ENCODE measurements around the gene RPS2.

The RPS2 gene

DNA sequence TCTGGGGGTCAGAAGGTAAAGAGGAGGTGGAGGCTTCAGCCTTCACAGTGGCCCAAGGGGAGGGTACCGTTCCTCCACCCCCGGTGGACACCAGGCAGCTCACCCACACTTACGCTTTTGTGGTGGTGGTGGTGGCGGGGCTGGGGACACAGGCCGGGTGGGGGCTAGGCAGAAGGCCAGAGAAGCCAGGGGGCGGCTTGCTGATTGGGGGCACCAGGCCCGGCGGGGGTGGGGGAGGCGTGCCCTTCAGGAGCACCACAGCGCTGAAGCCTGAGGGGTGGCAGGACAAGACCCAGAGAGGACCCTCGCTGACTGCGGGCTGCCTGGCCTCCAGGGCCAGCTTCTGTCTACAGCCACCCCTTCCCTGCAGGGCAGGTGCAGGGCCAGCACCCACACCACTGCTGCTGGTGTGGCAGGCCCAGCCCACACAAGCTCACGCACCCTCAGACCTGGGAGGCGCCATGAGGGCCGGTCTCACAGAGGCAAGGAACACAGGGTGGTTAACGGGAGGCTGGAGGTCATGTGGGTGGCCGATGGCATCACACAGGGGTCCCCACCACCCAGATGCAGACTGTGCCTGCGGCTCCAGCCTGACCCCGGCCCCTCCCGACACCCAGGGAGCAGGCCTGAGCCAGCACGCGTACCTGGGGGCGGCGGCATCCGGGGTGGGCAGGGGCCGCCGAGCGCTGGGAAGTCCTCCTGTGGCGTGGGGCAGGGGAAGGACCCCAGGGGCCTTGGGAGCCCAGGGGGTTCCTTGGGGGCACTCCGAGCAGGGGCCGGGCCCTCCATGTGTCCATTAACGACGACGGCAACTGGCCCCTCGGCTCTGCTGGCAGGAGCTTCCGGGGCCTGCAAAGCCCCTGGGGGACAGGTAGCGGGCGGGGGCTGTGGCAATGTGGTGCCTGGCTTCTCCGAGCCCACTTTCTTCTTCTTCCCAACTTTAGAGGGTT lies 34.5 kb upstream of the RPS2 start:
- DNase-seq: no peak

DNA sequence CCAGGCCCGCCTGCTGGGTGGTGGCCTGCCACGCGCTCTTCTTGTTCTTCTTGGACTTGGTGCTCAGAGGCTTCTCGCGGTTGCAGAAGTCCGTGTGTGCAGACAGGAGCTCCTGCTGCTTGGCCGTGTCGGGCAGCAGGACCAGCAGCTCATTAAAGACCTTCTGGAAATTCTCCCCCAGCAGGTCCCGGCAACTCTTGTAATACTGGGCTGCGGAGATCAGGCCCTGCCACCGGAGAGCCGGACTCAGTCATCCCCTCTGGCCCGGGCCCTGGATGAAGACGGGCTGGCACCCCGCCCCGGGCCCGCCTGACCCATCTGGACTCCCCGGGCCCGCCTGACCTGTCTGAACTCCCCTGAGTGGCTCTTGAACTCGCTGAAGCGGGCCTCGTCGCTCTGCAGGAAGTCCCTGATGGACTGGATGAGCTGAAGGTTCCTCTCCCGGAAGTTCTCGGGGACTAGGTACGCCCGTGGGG lies 33.8 kb upstream of the RPS2 start:
- no peak for DNase-seq

DNA sequence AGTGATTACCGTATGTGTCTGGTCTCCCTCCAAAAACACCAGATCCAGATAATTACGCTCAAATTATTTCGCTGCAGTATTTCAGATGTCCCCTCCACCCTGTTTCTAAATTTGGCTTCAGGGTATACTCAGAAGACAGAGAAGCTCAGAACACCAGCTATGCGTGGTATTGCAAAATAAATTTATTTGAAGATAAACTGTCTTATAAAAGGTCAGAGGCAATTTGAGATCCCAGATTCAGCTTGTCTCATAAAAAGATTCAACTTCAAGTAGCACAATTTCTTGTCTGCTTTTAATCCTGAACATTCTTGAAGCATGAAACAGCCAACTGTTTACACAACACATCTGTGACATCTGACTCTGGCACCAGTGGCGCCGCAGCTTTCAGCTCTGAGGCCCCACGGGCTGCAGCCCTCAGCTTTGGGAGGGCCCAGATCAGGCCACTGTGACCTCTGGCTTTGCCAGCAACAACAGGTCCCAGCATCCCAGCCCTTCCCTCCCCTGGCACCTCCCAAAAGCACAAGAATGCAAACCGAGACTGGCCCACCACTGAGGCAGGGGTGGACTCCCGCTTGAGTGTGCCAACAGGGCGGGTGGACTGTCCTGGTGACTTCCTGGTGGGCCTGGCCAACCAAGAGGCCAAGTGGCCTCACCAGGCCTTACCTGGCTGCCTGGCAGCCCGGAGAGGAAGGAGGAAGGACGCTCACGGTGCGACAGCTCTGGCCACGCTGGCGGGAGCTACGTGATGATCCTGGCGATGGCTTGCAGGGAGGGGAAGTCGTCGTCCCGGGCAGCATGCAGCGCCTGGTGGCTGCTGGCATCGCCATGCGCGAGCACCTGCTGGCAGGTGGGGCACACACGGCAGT lies 33.1 kb upstream of the RPS2 start:
- DNase-seq: no peak

DNA sequence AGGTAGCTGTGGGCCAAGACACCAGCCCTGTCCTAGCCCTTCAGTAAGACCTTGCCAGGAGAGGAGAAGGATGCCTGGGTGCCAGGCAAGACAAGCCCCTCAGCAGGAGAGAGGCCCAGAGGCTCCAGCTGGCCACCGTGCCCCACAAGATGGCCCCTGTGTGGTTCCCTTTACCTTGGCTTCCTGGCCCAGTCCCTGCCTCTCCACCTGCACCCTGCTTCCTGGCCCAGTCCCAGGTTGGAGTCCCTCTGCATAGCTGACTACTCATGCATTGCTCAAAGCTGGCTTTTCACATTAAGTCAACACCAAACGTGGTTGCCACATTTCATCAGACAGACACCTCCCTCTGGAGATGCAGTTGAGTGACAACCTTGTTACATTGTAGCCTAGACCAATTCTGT lies 29.1 kb upstream of the RPS2 start:
- no peak for DNase-seq

DNA sequence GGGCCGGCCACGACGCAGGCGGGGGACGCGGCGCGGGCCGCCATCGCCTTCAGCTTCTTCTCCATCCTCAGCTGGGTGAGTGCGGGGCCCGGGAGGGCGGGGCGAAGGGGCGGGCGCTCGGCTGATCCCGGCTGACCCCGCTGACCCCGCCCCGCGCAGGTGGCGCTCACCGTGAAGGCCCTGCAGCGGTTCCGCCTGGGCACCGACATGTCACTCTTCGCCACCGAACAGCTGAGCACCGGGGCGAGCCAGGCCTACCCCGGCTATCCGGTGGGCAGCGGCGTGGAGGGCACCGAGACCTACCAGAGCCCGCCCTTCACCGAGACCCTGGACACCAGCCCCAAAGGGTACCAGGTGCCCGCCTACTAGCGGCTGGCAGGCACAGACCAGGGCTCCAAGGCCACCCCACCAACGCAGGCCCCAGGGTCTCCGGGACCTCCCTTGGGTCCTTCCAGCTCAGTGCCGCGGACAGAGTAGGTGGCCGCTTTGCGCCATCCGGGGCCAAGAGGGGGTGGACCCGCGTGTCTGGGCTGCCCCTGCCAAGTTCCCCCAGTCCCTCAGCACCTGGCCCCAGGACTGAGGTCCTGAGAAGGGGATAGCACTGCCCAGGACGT lies 28.2 kb upstream of the RPS2 start:
- DNase-seq: no peak

DNA sequence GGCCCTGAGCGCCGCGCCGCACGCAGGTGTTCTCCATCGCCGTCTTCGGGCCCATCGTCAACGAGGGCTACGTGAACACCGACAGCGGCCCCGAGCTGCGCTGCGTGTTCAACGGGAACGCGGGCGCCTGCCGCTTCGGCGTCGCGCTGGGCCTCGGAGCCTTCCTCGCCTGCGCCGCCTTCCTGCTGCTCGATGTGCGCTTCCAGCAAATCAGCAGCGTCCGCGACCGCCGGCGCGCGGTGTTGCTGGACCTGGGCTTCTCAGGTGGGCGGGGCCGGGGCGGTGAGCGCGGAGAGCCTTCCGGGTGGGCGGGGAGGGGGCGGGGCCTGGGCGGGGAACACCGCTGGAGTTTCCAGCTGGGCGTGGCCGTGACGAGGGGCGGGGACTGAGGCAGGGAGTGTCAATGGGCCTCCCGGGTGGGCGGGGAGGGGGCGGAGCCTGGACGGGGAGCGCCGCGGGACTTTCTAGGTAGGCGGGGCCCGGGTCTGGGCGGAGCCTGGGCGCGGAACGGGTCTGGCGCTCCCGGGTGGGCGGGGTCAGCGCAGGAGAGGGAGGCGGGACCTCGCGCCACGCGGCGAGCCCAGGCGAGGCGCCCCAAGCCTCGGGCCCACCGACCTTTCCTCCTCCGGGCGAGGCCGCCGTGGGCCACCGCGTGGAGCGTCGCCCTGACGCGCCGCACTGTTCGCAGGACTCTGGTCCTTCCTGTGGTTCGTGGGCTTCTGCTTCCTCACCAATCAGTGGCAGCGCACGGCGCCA lies 27.5 kb upstream of the RPS2 start:
- DNase-seq: peak; percentile 96

DNA sequence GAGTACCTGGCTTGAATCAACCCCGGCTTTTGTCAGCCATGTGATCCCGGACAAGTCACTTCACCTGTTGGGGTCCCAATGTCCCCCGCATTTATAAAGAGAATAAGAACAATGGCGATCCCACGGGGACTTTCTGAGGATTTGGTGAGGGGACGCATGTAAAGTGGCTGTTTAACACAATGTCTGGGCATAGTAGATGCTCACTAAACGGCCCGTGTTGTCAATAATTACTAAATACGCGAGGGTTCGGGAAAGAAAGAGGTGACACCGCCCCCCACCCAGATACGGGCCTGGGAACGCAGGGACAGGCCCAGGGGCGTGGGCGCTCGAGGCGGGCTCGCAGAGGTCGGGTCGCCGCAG lies 26.9 kb upstream of the RPS2 start:
- DNase-seq: no peak

DNA sequence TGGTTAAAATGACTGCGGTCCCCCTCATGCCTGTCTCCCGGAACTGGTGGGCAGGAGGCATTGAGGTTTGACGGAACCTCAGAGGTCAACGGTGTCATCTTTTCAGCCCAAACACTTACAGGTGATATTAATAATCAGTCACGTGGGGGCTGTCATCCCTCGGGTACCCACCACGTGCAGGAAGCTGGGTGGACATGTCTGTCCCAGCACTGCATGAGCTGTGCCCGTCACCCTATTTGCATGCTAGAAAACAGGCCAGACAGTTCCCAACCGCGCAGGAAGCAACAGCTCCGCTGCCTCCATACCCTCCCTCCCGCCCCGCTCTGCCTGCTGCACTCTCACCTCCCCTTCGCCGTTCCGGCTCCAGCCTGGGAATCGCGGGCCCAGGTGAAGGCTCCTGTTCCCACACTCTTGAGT lies 26.5 kb upstream of the RPS2 start:
- peak; percentile 29 for DNase-seq

DNA sequence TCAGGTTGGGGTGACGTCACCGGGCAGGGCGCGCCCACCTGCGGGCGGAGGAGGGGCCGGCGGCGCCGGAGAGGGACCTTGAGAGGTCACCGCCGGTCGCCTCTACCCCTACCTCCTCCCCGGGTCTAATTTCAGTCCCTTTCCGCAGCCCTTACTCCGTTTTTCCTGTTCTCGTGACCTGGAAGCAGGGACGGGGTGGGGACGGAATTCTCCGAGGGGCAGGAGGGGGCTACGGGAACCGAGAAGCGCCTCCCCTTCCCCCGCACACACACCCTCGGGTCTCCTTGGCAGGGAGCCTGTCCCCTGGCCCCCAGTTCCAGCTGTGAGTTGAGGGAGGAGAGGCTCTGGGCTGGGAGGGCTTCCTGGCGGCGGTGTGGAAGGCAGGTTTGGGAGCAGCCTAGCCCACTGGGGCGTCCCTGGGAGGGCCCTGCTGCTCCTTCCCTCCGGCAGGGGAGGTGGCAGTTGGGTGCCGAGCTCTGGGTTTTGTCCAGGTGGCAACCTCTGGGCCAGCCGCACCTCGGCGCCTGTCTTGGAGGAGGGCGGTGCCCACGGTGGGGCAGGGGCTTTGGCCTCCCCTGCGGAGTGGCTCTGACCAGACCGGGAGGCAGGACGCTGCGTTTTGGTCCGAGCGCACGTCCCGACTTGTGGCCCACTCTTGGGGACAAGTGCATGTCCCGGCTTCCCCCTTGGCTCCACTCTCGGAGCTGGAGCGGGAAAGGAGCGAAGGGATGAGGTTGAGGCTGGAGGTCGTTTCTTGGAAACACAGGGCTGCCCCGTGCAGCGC lies 25.9 kb upstream of the RPS2 start:
- no peak for DNase-seq

DNA sequence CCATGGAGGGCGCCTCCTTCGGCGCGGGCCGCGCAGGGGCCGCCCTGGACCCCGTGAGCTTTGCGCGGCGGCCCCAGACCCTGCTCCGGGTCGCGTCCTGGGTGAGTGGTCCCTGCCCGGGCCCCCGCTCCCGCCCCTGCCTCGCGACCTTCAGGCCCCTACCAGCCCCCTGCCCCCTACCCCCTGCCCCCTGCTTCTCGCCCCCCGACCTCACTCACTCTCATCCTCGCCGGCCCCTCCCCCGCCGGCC lies 25.4 kb upstream of the RPS2 start:
- no peak for DNase-seq

DNA sequence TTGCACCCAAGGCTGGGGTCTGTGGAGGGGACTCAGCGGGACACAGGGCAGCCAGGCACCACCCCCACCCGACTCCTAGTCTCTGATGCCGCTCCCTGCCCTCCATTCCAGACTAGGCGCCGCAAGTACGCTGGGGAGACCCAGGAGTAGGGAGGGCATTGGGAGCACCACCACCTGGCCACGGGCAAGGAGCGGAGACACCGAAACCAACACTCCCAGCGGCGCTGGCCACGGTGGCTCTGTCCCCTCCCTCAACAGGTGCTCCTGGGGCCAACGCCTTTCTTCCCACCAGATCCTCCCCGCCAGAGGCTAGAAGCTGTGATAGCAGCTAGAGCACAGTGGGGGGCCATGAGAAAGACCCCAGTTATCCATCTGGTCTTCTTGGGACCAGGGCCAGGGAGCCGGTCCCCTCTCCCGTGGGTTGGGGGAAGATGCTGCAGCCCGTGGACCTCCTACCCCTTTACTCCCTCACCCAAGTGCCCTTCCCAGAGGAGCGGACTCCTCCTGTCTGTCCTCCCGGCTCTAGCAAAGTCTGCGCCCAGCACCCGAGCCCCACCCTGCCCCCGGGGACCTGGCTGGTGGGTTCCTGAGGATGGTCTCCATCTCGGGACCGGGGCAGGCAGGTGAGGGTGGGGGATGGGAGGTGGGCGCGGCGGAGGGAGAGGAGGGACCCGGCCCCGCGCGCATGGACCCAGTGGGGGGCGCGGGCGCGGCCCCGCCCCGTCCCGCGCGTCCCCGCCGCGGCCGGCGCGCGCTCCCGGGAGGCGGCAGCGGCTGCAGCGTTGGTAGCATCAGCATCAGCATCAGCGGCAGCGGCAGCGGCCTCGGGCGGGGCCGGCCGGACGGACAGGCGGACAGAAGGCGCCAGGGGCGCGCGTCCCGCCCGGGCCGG lies 24.8 kb upstream of the RPS2 start, which contains the start of gene SYNGR3:
Gene SYNGR3, plus strand, starts transcription at position 762 of the 892 bp plus-strand sequence. CDS start 133 bp downstream, outside the sequence.
- no peak for DNase-seq

DNA sequence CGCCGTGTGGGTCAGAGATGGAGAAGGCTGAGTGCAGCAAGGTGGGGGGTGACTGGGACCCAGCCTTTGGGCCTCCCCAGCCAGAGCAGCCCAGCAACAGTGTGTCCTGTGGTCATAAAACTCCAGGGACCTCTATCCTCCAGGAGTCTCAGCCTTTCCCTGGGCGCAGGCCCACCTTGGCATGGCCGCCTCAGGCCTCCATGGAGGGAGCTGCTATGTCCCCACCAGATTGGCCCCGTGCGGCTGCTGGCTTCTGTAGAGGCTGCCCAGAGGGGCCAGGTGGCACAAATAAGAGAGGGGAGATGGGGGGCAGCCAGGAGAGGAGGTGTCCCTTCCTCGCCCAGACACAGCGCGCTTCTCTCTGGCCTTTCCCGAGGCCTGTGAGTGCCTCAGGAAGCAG lies 22.6 kb upstream of the RPS2 start:
- DNase-seq: no peak

DNA sequence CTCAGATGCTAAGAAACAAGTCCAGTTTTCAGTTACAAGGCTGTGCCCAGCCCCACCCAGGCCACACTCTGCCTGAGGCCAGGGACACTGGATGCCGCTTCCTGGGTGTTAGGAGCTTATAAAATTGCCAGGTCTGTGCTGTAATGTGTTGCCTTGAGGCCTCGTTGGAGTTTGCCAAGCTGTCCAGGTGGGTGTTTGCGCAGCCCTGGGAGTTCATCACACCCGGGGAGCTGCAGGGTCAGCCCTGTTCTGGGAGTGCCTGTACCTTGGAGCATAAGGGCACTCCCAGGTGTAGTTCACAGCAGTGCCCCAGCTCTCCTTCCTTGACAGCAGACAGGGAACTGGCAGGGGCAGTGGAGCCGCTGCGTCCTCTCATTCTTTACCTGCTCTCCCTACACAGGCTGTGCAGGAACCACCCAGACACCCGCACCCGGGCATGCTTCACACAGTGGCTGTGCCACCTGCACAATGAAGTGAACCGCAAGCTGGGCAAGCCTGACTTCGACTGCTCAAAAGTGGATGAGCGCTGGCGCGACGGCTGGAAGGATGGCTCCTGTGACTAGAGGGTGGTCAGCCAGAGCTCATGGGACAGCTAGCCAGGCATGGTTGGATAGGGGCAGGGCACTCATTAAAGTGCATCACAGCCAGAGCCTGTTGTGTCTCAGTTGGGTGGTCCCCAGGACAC lies 21.0 kb upstream of the RPS2 start:
- DNase-seq: no peak

DNA sequence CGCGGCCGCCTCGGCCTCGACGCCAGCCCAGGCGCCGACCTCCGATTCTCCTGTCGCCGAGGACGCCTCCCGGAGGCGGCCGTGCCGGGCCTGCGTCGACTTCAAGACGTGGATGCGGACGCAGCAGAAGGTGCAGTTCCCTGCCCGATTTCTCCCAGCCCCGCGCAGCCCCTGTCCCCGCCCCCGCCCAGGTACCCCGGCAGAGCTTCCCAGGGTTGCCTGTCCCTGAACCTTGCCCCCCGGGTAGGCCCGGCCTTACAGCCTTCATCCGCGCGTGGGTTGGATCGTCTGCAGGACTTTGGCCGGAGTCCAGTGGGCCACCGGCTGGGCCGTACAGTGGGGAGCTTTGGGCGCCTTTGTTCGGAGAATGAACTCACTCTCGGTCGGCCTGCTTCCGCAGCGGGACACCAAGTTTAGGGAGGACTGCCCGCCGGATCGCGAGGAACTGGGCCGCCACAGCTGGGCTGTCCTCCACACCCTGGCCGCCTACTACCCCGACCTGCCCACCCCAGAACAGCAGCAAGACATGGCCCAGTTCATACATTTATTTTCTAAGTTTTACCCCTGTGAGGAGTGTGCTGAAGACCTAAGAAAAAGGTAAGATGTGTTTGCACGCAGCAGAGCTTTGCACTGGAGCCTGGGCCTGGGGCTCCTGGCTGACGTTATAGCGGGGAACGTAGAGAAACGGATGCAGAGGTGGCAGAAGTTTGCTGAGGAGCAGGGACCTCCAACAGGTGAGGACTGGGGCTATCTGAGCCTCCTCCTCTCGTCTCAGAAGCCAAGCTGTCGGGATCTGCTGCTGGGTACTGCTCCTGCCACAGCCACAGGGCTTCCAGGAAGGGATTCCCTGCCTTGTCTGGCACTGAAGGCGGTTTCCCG lies 20.0 kb upstream of the RPS2 start:
- peak; percentile 49 for DNase-seq

DNA sequence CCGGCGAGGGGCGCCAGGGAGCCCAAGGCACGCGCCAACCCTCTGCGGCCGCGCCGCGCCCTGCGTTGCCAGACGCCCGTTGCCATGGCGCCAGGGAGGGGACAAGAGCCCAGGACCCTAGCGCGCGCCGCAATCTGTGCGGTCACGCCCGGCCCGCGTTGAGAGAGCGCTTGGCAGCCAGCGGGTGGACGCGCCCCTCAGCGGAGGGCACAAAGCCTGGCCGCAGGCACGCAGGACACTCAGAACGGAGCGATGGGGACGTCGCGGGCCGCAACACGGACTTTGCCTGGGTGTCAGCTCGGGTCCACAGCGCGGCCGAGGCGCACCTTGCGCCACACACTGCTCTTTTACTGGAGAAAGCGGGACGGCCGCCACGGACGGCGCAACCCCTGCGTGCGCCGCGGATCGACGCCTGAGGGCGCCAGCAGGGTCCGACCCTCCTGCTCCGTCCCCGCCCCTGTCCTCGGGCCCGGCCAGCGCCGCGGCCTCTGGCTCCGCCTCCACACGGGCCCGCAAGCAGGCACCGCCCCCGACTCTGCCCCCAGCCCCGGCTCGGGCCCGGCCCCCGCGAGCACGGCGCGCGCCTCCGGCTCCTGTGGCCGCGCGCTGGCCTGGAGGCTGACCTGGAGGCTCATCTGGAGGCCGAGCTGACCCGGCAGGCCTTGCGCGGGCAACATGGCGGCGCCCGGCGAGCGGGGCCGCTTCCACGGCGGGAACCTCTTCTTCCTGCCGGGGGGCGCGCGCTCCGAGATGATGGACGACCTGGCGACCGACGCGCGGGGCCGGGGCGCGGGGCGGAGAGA lies 19.1 kb upstream of the RPS2 start, which contains the start of gene GFER:
Gene GFER, plus strand, starts transcription at position 650 of the 803 bp plus-strand sequence. Its CDS starts 26 bp downstream, at position 676.
- peak; percentile 89 for DNase-seq

DNA sequence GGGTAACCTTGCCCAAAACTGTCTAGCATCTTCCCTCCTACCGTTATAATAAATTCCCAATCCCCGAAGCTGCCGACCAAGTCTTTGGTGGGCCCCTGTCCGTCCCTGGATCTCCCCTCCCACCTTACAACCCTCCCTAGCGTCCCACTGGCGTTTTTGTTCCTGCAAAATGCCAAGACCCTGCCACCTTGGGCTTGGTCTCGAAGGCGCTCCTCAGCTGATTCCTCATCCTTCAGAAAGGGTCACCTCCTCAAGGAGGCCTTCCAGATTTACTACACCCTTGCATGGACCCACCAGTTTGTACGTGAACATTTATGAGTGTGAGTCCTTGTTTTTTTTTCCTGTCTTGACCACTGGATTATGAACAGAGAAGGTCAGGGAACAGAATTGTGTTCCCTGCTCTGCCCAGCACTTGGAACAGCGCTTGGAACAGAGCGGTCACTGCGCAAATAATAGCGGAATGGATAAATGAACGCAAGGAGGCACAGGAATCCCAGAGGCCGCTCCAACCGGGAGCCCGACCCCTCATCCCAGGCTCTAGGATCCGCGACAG lies 18.4 kb upstream of the RPS2 start:
- no peak for DNase-seq

DNA sequence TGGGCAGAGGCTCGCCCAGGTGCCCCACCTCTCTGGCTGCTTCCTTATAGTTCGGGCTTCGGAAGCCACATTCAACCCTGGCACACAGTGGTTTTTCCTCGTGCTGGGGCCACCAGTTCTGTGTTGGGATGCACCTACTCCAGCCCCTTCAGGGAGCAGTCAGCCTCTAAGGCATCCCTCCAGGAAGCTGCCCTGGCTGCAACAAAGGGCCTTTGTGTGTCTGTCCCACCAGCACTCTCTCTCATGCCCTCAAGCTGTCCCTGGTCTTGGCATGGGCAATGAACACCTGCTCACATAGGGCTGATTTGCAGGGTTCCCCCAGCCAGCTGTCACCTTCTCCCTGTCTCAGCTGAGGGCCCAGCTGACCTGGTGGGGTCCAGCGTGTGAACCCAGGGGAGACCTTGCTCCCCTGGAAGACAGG lies 17.4 kb upstream of the RPS2 start:
- no peak for DNase-seq

DNA sequence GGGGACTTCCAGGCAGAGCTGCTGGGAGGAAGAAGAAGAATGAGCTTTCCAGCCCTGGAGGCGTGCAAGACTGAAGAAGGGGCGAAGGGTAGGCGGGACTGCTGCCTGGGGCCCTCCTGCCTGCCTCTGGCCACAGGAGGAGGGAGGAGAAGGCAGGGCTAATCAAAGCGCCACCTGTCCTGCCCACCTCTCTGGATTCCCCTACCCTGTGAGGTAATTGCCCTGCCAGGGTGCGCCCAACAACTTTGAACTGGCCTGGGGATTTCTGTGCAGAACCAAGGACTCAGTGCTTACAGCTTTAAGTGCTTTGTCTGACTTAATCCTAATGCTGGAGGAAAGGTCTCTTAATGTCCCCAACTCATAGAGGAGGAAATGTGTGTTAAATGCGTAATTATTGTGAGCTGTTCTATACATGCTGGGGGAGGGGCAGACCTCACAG lies 16.8 kb upstream of the RPS2 start, which contains the start of gene NOXO1:
Gene NOXO1, minus strand, starts transcription at position 72 of the 439 bp plus-strand sequence. CDS start 290 bp downstream, outside the sequence.
- peak; percentile 27 for DNase-seq

All from hematopoietic multipotent progenitor cell treated with erythropoietin and hydrocortisone succinate and interleukin-3 and kit ligand, for 6 days (in vitro differentiated cells).